H1 (cell line): ENCODE results near the gene IL17RE. TPM values are rescaled to one million over a fixed set of nuclear protein-coding genes. Genes with fewer than 3 reads are reported as not detected.

ENCODE experiments used
- ATF2 ChIP-seq: IDR thresholded peaks from 2 replicates; pipeline ENCODE4 v1.6.1; 2012; ENCODE audit warnings: low read length, inconsistent platforms
- RBBP5 ChIP-seq: IDR thresholded peaks from 2 replicates; pipeline ENCODE4 v1.7.1; 2012; ENCODE audit warnings: low read depth, mild to moderate bottlenecking, inconsistent platforms, low read length, moderate library complexity, borderline replicate concordance
- RNF2 ChIP-seq: fragments of 200-900, 300-1000 bp; sonication (generic); IDR thresholded peaks from 2 replicates; pipeline ENCODE4 v1.7.1; 2016; ENCODE audit warnings: borderline replicate concordance, low read depth, mild to moderate bottlenecking, antibody characterized with exemption, low read length; ENCODE audit not compliant: poor library complexity, severe bottlenecking; ENCODE audit errors: missing control alignments
- polyA plus RNA-seq, 7 experiments: library from polyadenylated mRNA; depleted of rRNA in 3 of 7; stranded (reverse) in 5 of 7; unstranded in 2 of 7; fragments of >200 nt in 5 of 7; fragments of 200-250 nt in 2 of 7; gene quantifications; 1 replicate in 5 of 7; 2 replicates in 1 of 7; 4 replicates in 1 of 7; pipeline versions ENCODE4 v1.2.1 to v1.2.3, GENCODE V29; 2011 to 2013; ENCODE audit warnings: missing spikeins in 2 of 7, mixed read lengths in 2 of 7
- total RNA-seq: library from RNA; stranded (reverse); fragmentation: NEBNext Ultra II Directional; extraction: Animal tissue kit (Norgen Biotek cat#: 25700); gene quantifications from 2 replicates; pipeline ENCODE4 v1.2.1, GENCODE V29; 2021

The IL17RE gene
- total and polyA plus RNA-seq, 2 of the 8 experiments (the other 6 are each of a cell fraction or from before 2014, with no cell fraction given) = 3.4 to 4.9 TPM

DNA sequence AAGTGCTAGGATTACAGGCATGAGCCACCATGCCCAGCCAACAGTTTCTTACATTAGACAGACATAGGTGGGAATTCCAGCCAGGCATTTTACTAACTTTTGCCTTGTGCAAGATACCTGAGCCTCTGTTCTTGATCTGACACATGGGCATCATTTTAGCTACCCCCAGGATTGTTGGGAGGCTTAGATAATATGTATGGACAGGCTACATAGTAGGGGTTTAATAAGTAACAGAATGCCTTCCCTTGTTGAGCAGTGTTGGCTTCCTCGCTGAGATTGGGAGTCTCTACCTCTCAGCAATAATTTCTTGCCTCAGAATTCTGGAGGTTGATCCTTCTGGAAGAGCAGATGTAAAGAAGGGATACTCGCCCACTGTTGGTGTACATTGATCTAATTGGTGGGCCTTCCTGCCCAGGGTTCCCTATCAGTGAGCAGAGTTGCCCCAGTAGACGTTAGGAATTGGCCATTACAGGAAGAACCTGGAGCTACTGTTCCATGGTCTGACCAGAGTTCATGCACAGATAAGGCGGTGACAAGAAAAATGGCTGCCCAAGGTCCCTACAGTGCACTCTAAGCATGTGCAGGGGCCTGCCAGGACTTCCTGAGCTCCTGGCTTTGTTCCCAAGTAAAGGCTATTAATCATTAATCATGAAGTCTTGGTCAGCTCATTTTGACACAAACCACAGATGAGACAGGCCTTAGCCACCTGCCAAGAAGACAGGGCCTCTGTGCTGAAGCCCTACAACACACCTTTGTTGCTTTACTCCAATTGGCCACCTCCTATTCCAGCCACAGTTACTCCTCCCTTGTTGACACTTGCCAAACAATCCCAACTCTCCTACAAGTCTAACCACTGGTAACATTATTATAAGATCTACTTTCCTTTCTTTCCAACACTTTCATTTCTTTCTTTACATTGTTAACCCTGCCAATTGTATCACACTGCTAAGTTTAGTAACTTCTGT, 5.0 kb upstream of the IL17RE start (continued):
- TF ChIP-seq ATF2 (no peak), RBBP5 (no peak), RNF2 (no peak)
